Left ventricle myocardium inferior (tissue), 1 donor: ENCODE data around the gene ZRANB1. TPM values are rescaled to one million over a fixed set of nuclear protein-coding genes. Genes with fewer than 3 reads are reported as not detected.

Experiments
- DNase-seq: peaks from one replicate; pipeline ENCODE4 v3.0.0-alpha.2; 2020
- H3K27ac ChIP-seq: fragments of 200-600 bp; replicated peaks from 2 replicates; pipeline ENCODE4 v1.8.0; 2021
- H3K27me3 ChIP-seq: fragments of 200-600 bp; 2 replicates; pipeline ENCODE4 v1.8.0; 2021; ENCODE audit warnings: low read depth
- H3K36me3 ChIP-seq: fragments of 200-600 bp; 2 replicates; pipeline ENCODE4 v1.8.0; 2021
- H3K4me1 ChIP-seq: fragments of 200-600 bp; 2 replicates; pipeline ENCODE4 v1.8.0; 2021
- H3K4me3 ChIP-seq: fragments of 200-600 bp; 2 replicates; pipeline ENCODE4 v1.8.0; 2021; ENCODE audit warnings: mild to moderate bottlenecking, moderate library complexity
- H3K9me3 ChIP-seq: fragments of 200-600 bp; replicated peaks from 2 replicates; pipeline ENCODE4 v1.8.0; 2021
- CTCF ChIP-seq: fragments of 200-600 bp; IDR thresholded peaks from 2 replicates; pipeline ENCODE4 v1.8.0; 2021; ENCODE audit warnings: antibody characterized with exemption, mild to moderate bottlenecking, borderline replicate concordance
- intact Hi-C: fragments of 100-400 bp; cut with micrococcal nuclease; formaldehyde crosslinking; loops from one replicate; pipeline ENCODE4 v1.11.0; 2022
- total RNA-seq: library from RNA; stranded (reverse); fragmentation: NEBNext Ultra II Directional; extraction: Animal tissue kit (Norgen Biotek cat#: 25700); gene quantifications from one replicate; pipeline ENCODE4 v1.2.1, GENCODE V29; 2021
- donor health status: DM: no; HTN: yes; CAD: no; lungs with severe emphysema.

ZRANB1 gene
- total RNA-seq, 1 donor from 2014 or later: 25.3 TPM

GRCh38 chr10:125033146-125033924 is 91.4 kb downstream of the ZRANB1 start:
- no peaks in the 10 kb centered on the region for H3K36me3 ChIP-seq
- H3K4me3 ChIP-seq: no peak overlapping the region
- TF ChIP-seq CTCF: no peak
- H3K27ac ChIP-seq: no peak overlapping the region
- no peak for DNase-seq
- no peaks in the 10 kb centered on the region for H3K27me3 ChIP-seq
- no peaks in the 10 kb centered on the region for H3K9me3 ChIP-seq
- H3K4me1 ChIP-seq: peaks cover 79% of the 10 kb centered on the region
- intact Hi-C loops: no loop called here

GRCh38 chr10:125034675-125035074 is 92.8 kb downstream of the ZRANB1 start:
- intact Hi-C loops: no loop called here
- H3K4me3 ChIP-seq: no peak overlapping the region
- no peak for DNase-seq
- no peaks in the 10 kb centered on the region for H3K9me3 ChIP-seq
- no peak for TF ChIP-seq CTCF
- H3K36me3 ChIP-seq: no peaks in the 10 kb centered on the region
- peaks cover 79% of the 10 kb centered on the region for H3K4me1 ChIP-seq
- no peak overlapping the region for H3K27ac ChIP-seq
- H3K27me3 ChIP-seq: no peaks in the 10 kb centered on the region

- H3K4me1 ChIP-seq: peaks cover 80% of the 10 kb centered on the region
- DNase-seq: no peak
- H3K27ac ChIP-seq: no peak overlapping the region
- no peaks in the 10 kb centered on the region for H3K9me3 ChIP-seq
- H3K36me3 ChIP-seq: no peaks in the 10 kb centered on the region
- H3K4me3 ChIP-seq: no peak overlapping the region
- no peaks in the 10 kb centered on the region for H3K27me3 ChIP-seq
- TF ChIP-seq CTCF: no peak
- intact Hi-C loops: no loop called here
Measured at GRCh38 chr10:125035136-125035535, 93.2 kb downstream of the ZRANB1 start.

- intact Hi-C loops: no loop called here
- Histone ChIP-seq H3K36me3 (no peaks in the 10 kb centered on the region), H3K4me3 (no peak overlapping the region), H3K27ac (no peak overlapping the region), H3K4me1 (peaks cover 75% of the 10 kb centered on the region), H3K9me3 (no peaks in the 10 kb centered on the region), H3K27me3 (no peaks in the 10 kb centered on the region)
- no peak for TF ChIP-seq CTCF
- no peak for DNase-seq
Measured at GRCh38 chr10:125035588-125036295, 93.8 kb downstream of the ZRANB1 start.

GRCh38 chr10:125037145-125037877 is 95.4 kb downstream of the ZRANB1 start:
- DNase-seq: no peak
- no peak for TF ChIP-seq CTCF
- Histone ChIP-seq H3K27ac (peak overlapping the region; percentile 54), H3K36me3 (no peaks in the 10 kb centered on the region), H3K4me3 (no peak overlapping the region), H3K4me1 (peaks cover 71% of the 10 kb centered on the region), H3K27me3 (no peaks in the 10 kb centered on the region), H3K9me3 (no peaks in the 10 kb centered on the region)
- intact Hi-C loops: no loop called here
